ENCODE measurements around the gene PLXNB3.

The PLXNB3 gene

GRCh38 chrX:153792368-153792767, 28.3 kb downstream of the PLXNB3 start:
- DNase-seq (no peak), ATAC-seq (no peak)

GRCh38 chrX:153793291-153793690, 29.2 kb downstream of the PLXNB3 start:
- DNase-seq (no peak), ATAC-seq (no peak)

GRCh38 chrX:153794018-153794896, 30.2 kb downstream of the PLXNB3 start, which contains the start of the genes IDH3G and SSR4:
Gene IDH3G, minus strand, starts transcription at chrX:153794375. Its CDS starts 49 bp downstream, at chrX:153794326.
Gene SSR4, plus strand, starts transcription at chrX:153794668. Its CDS starts 20 bp downstream, at chrX:153794688.
- DNase-seq (peak; percentile 92), ATAC-seq (peak; percentile 96)

GRCh38 chrX:153794897-153795816, 31.1 kb downstream of the PLXNB3 start:
- ATAC-seq (peak; percentile 3), DNase-seq (peak; percentile 17)

- ATAC-seq (no peak), DNase-seq (no peak)
These were observed 33.5 kb downstream of the PLXNB3 start for GRCh38 chrX:153797415-153798015.

- ATAC-seq = no peak
- no peak for DNase-seq
These were observed 35.3 kb downstream of the PLXNB3 start for GRCh38 chrX:153799326-153799725.

- DNase-seq (no peak), ATAC-seq (no peak)
These were observed 36.2 kb downstream of the PLXNB3 start for GRCh38 chrX:153800177-153800722.

GRCh38 chrX:153800746-153801145, 36.7 kb downstream of the PLXNB3 start:
- ATAC-seq (no peak), DNase-seq (no peak)

- ATAC-seq = no peak
- DNase-seq = no peak
These were observed 37.6 kb downstream of the PLXNB3 start for GRCh38 chrX:153801669-153802068.

- no peak for DNase-seq
- no peak for ATAC-seq
These were observed 38.5 kb downstream of the PLXNB3 start for GRCh38 chrX:153802513-153803045.

GRCh38 chrX:153803211-153804099, 39.4 kb downstream of the PLXNB3 start:
- ATAC-seq = no peak
- DNase-seq = no peak

GRCh38 chrX:153804100-153804595, 40.1 kb downstream of the PLXNB3 start:
- ATAC-seq = no peak
- DNase-seq = no peak

GRCh38 chrX:153804621-153805020, 40.6 kb downstream of the PLXNB3 start:
- ATAC-seq = no peak
- no peak for DNase-seq

GRCh38 chrX:153805436-153805835, 41.4 kb downstream of the PLXNB3 start:
- ATAC-seq = no peak

GRCh38 chrX:153806999-153807575, 43.0 kb downstream of the PLXNB3 start:
- DNase-seq (no peak), ATAC-seq (no peak)

More at GRCh38 chrX:153805436-153805835, 41.4 kb downstream of the PLXNB3 start:
- no peak for DNase-seq

GRCh38 chrX:153807976-153808375, 43.9 kb downstream of the PLXNB3 start:
- DNase-seq (no peak), ATAC-seq (no peak)

GRCh38 chrX:153812220-153812619, 48.2 kb downstream of the PLXNB3 start:
- DNase-seq = no peak
- no peak for ATAC-seq

- ATAC-seq (no peak), DNase-seq (no peak)
These were observed 49.1 kb downstream of the PLXNB3 start for GRCh38 chrX:153813161-153813560.

- DNase-seq (no peak), ATAC-seq (no peak)
These were observed 50.7 kb downstream of the PLXNB3 start for GRCh38 chrX:153814591-153815315.

Measured in stimulated activated naive CD8-positive, alpha-beta T cell treated with anti-CD3 and anti-CD28 coated beads, Interleukin-15, Interleukin-2, amounts not matched to agents 100 U/mL and 50 U/mL, for 24 hours (primary cell).